GM12878 (cell line): ENCODE measurements around the gene FARS2.

Experiments used
- BHLHE40 ChIP-seq, 2 experiments: fragments of 450-650 bp in 1 of 2; IDR thresholded peaks; 2 replicates each; pipeline ENCODE4 v1.6.1; 2011 to 2017; ENCODE audit warnings: low read depth in 2 of 2, borderline replicate concordance in 1 of 2, improper control_type of control experiment in 1 of 2, low read length in 1 of 2, mild to moderate bottlenecking in 1 of 2
- E2F8 ChIP-seq: fragments of 450-650 bp; IDR thresholded peaks from 2 replicates; pipeline ENCODE4 v1.6.1; 2018; ENCODE audit warnings: mild to moderate bottlenecking, low read depth, moderate library complexity; ENCODE audit not compliant: partially characterized antibody
- EZH2 ChIP-seq: IDR thresholded peaks from 2 replicates; pipeline ENCODE4 v1.6.1; 2012; ENCODE audit warnings: low read depth, mild to moderate bottlenecking, control low read depth, inconsistent platforms, low read length, borderline replicate concordance; ENCODE audit not compliant: control insufficient read depth
- MXI1 ChIP-seq: fragments of 150-350 bp; IDR thresholded peaks from 2 replicates; pipeline ENCODE4 v1.6.1; 2011; ENCODE audit warnings: low read depth, mild to moderate bottlenecking, inconsistent platforms, low read length, improper control_type of control experiment
- PAX8 ChIP-seq: fragments of 450-650 bp; IDR thresholded peaks from 2 replicates; pipeline ENCODE4 v1.6.1; 2017; ENCODE audit warnings: mild to moderate bottlenecking, moderate library complexity
- POLR2A ChIP-seq: IDR thresholded peaks from 2 replicates; pipeline ENCODE4 v1.6.1; 2011; ENCODE audit warnings: low read depth, mild to moderate bottlenecking, low read length
- ZNF592 ChIP-seq: fragments of 450-650 bp; IDR thresholded peaks from 2 replicates; pipeline ENCODE4 v1.6.1; 2017; ENCODE audit warnings: mild to moderate bottlenecking, moderate library complexity
- TF ChIP-seq, protein P1 (sequence below), 3 experiments: IDR thresholded peaks in 2 of 3; conservative IDR thresholded peaks in 1 of 3; 2 replicates each; pipeline ENCODE4 v1.5.1; 2011; ENCODE audit warnings: low read depth in 3 of 3, low read length in 3 of 3, mild to moderate bottlenecking in 3 of 3, control low read depth in 2 of 3, moderate library complexity in 2 of 3, inconsistent platforms in 1 of 3, mixed read lengths in 1 of 3; ENCODE audit not compliant: control insufficient read depth in 2 of 3, insufficient read depth in 1 of 3; ENCODE audit errors: extremely low read depth in 1 of 3
- TF ChIP-seq, protein P2 (sequence below): IDR thresholded peaks from 2 replicates; pipeline ENCODE4 v1.6.1; 2012; ENCODE audit warnings: mild to moderate bottlenecking, low read depth, low read length
- TF ChIP-seq, protein P3 (sequence below): fragments of 450-650 bp; IDR thresholded peaks from 2 replicates; pipeline ENCODE4 v1.6.1; 2016; ENCODE audit warnings: mild to moderate bottlenecking

- TF ChIP-seq ZNF592: no peak
- no peak for TF ChIP-seq EZH2
- TF ChIP-seq POLR2A: no peak
- TF ChIP-seq, protein P1, sequence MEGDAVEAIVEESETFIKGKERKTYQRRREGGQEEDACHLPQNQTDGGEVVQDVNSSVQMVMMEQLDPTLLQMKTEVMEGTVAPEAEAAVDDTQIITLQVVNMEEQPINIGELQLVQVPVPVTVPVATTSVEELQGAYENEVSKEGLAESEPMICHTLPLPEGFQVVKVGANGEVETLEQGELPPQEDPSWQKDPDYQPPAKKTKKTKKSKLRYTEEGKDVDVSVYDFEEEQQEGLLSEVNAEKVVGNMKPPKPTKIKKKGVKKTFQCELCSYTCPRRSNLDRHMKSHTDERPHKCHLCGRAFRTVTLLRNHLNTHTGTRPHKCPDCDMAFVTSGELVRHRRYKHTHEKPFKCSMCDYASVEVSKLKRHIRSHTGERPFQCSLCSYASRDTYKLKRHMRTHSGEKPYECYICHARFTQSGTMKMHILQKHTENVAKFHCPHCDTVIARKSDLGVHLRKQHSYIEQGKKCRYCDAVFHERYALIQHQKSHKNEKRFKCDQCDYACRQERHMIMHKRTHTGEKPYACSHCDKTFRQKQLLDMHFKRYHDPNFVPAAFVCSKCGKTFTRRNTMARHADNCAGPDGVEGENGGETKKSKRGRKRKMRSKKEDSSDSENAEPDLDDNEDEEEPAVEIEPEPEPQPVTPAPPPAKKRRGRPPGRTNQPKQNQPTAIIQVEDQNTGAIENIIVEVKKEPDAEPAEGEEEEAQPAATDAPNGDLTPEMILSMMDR (IDR thresholded peaks at IDR 0.05 in 2 of 3, conservative IDR thresholded peaks at IDR 0.05 in 1 of 3; ENCODE audit: control insufficient read depth in 2 of 3, extremely low read depth in 1 of 3, insufficient read depth in 1 of 3, low read depth in 3 of 3, low read length in 3 of 3): no peak
- TF ChIP-seq BHLHE40 (IDR thresholded peaks at IDR 0.05; ENCODE audit: borderline replicate concordance in 1 of 2, low read depth in 2 of 2, low read length in 1 of 2): no peak
- no peak for TF ChIP-seq PAX8
- TF ChIP-seq, protein P2, sequence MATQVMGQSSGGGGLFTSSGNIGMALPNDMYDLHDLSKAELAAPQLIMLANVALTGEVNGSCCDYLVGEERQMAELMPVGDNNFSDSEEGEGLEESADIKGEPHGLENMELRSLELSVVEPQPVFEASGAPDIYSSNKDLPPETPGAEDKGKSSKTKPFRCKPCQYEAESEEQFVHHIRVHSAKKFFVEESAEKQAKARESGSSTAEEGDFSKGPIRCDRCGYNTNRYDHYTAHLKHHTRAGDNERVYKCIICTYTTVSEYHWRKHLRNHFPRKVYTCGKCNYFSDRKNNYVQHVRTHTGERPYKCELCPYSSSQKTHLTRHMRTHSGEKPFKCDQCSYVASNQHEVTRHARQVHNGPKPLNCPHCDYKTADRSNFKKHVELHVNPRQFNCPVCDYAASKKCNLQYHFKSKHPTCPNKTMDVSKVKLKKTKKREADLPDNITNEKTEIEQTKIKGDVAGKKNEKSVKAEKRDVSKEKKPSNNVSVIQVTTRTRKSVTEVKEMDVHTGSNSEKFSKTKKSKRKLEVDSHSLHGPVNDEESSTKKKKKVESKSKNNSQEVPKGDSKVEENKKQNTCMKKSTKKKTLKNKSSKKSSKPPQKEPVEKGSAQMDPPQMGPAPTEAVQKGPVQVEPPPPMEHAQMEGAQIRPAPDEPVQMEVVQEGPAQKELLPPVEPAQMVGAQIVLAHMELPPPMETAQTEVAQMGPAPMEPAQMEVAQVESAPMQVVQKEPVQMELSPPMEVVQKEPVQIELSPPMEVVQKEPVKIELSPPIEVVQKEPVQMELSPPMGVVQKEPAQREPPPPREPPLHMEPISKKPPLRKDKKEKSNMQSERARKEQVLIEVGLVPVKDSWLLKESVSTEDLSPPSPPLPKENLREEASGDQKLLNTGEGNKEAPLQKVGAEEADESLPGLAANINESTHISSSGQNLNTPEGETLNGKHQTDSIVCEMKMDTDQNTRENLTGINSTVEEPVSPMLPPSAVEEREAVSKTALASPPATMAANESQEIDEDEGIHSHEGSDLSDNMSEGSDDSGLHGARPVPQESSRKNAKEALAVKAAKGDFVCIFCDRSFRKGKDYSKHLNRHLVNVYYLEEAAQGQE: no peak
- no peak for TF ChIP-seq MXI1
- TF ChIP-seq, protein P3, sequence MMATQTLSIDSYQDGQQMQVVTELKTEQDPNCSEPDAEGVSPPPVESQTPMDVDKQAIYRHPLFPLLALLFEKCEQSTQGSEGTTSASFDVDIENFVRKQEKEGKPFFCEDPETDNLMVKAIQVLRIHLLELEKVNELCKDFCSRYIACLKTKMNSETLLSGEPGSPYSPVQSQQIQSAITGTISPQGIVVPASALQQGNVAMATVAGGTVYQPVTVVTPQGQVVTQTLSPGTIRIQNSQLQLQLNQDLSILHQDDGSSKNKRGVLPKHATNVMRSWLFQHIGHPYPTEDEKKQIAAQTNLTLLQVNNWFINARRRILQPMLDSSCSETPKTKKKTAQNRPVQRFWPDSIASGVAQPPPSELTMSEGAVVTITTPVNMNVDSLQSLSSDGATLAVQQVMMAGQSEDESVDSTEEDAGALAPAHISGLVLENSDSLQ: no peak
- TF ChIP-seq E2F8: no peak
Observed at GRCh38 chr6:5433324-5433723, 172.0 kb downstream of the FARS2 start.
